Progenitor cell of endocrine pancreas (in vitro differentiated cells): Measurements from ENCODE around the gene PLD1. TPM values are rescaled to one million over a fixed set of nuclear protein-coding genes. Genes with fewer than 3 reads are reported as not detected.

Source experiments
- DNase-seq: peaks from one replicate; pipeline ENCODE4 v3.0.0; 2021; ENCODE audit warnings: low spot score; ENCODE audit not compliant: unreplicated experiment
- H3K27ac Mint-ChIP-seq: 2 replicates; pipeline ENCODE4 v1.8.0; 2021; ENCODE audit warnings: mild to moderate bottlenecking, moderate library complexity, mixed read lengths
- H3K27me3 Mint-ChIP-seq: 2 replicates; pipeline ENCODE4 v1.8.0; 2021; ENCODE audit warnings: mixed read lengths
- H3K36me3 Mint-ChIP-seq: 2 replicates; pipeline ENCODE4 v1.8.0; 2022; ENCODE audit warnings: mixed read lengths; ENCODE audit not compliant: insufficient read depth
- H3K4me1 Mint-ChIP-seq: 2 replicates; pipeline ENCODE4 v1.8.0; 2021; ENCODE audit warnings: low read depth, mixed read lengths
- H3K4me3 Mint-ChIP-seq: 2 replicates; pipeline ENCODE4 v1.8.0; 2021; ENCODE audit warnings: low read depth, mild to moderate bottlenecking, moderate library complexity, mixed read lengths
- H3K9me3 Mint-ChIP-seq: 2 replicates; pipeline ENCODE4 v1.8.0; 2021; ENCODE audit warnings: low read depth, mixed read lengths
- total RNA-seq: library from RNA; stranded (reverse); gene quantifications from 2 replicates; pipeline ENCODE4 v1.2.1, GENCODE V29; 2021
- TF ChIP-seq, protein P1 (sequence below): fragments of 200-600 bp; sonication (generic); IDR thresholded peaks from one replicate; pipeline ENCODE4 v1.5.0; 2021; ENCODE audit warnings: antibody characterized with exemption, mild to moderate bottlenecking; ENCODE audit not compliant: unreplicated experiment

Gene PLD1
- total RNA-seq, 1 donor from 2014 or later = 143 TPM

DNA sequence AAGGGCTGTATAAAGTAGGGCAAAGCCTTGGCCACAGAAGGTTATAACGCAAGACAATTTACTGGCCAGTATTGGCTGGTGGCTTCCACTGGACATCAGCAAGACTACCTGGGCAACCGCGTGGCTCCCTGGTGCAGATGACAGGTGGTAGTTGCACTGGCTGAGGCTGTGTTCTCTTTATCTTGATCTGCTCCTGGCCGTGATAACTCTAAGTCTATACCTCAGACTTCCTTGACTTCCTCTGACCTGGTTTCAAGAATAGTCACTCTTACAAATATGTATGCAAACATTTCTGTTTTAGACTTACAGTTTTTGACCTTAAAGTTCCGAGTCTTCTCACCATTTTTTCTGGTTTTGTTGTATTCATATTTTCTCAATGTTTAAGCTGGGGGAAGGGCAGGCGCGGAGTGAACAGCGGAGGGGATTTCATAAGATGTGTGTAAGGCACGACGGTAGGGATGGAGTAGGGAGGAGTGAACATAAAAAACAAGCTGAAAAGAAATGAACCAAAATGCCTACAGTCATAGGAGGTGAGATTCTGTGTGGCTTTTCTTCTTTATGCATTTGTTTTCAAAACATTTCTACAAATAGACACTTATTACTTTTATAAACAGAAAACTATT, 17.7 kb upstream of the PLD1 start:
- Mint-ChIP-seq H3K4me3 (no peak overlapping the region), H3K9me3 (no peaks in the 10 kb centered on the region), H3K36me3 (no peaks in the 10 kb centered on the region), H3K27me3 (no peaks in the 10 kb centered on the region), H3K4me1 (peaks cover 34% of the 10 kb centered on the region), H3K27ac (no peak overlapping the region)
- no peak for DNase-seq
- TF ChIP-seq, protein P1, sequence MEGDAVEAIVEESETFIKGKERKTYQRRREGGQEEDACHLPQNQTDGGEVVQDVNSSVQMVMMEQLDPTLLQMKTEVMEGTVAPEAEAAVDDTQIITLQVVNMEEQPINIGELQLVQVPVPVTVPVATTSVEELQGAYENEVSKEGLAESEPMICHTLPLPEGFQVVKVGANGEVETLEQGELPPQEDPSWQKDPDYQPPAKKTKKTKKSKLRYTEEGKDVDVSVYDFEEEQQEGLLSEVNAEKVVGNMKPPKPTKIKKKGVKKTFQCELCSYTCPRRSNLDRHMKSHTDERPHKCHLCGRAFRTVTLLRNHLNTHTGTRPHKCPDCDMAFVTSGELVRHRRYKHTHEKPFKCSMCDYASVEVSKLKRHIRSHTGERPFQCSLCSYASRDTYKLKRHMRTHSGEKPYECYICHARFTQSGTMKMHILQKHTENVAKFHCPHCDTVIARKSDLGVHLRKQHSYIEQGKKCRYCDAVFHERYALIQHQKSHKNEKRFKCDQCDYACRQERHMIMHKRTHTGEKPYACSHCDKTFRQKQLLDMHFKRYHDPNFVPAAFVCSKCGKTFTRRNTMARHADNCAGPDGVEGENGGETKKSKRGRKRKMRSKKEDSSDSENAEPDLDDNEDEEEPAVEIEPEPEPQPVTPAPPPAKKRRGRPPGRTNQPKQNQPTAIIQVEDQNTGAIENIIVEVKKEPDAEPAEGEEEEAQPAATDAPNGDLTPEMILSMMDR = no peak

DNA sequence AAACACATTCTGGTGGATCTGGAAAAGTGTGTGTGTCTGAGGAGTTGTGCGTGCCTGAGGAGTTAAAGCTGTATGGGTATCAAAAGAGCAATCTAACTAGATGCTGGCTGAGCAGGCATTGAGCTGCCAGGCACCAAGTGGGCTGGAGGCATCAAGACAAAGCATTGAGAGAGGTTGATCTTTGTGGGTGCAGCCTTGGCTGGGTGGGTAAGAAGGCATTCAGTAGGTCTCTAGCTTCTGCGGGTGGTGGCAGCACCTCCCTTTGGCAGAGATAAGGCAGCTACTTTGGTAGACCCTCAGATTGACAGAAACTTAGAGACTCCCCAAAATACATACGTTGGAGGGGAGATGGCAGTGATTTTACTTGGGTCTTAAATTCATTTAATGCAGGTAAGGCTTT, 17.1 kb upstream of the PLD1 start:
- DNase-seq = no peak
- TF ChIP-seq, protein P1 = no peak
- H3K27me3 Mint-ChIP-seq = no peaks in the 10 kb centered on the region
- H3K4me3 Mint-ChIP-seq = no peak overlapping the region
- H3K27ac Mint-ChIP-seq = no peak overlapping the region
- H3K4me1 Mint-ChIP-seq = peaks cover 39% of the 10 kb centered on the region
- no peaks in the 10 kb centered on the region for H3K36me3 Mint-ChIP-seq
- H3K9me3 Mint-ChIP-seq = no peaks in the 10 kb centered on the region

DNA sequence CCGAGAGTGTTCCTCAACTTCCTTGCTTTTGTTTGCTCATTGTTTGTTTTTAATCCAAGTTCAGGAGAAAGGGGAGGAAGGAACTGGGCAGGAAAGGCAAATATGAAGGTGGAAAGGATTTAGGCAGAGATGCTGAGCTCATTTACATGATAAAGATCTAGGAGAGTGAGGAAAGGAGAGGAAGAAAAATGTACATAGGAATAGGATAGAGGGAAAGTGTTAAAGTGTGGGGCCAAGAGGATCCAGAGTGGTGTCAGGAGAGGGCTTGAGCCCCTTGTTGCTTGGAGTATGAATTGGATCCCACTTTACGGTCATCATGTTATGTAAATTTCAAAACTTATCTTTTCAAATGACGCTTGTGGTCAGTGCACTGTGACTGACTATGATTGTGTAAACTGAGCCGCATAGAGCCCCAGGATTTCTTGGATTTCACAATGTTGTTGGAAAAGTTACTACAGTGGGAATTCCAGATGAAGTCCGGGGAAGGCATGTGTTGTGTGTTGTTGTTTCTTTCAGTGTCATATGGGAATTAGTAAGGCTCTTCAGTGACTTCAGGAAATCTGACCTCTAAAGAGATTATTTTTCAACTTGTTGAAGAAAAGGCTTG, 15.0 kb upstream of the PLD1 start:
- Mint-ChIP-seq H3K4me3 (no peak overlapping the region), H3K4me1 (peaks cover 49% of the 10 kb centered on the region), H3K9me3 (no peaks in the 10 kb centered on the region), H3K27ac (peak overlapping the region; percentile 18), H3K36me3 (no peaks in the 10 kb centered on the region), H3K27me3 (no peaks in the 10 kb centered on the region)
- TF ChIP-seq, protein P1 = no peak
- no peak for DNase-seq

DNA sequence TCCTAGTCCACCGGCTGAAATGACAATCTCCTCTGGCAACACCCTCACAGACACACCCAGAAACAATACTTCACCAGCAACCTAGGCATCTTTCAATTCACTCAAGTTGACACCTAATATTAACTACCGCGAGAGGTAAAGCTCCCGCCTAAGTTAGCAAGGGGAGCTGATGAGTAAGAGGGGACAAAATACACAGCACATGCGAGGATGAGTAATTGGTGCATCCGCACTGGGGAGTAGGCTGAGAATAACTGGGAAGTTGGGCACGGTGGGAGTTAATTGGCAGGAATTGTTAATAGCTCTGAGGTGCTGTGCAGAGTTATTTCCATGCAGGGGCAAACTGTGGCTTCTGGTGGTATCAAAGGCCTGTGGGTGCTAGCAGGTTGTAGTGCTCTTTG, 14.5 kb upstream of the PLD1 start:
- Mint-ChIP-seq H3K9me3 (no peaks in the 10 kb centered on the region), H3K4me3 (no peak overlapping the region), H3K27ac (peak overlapping the region; percentile 18), H3K36me3 (no peaks in the 10 kb centered on the region), H3K27me3 (no peaks in the 10 kb centered on the region), H3K4me1 (peaks cover 45% of the 10 kb centered on the region)
- TF ChIP-seq, protein P1 = no peak
- no peak for DNase-seq

DNA sequence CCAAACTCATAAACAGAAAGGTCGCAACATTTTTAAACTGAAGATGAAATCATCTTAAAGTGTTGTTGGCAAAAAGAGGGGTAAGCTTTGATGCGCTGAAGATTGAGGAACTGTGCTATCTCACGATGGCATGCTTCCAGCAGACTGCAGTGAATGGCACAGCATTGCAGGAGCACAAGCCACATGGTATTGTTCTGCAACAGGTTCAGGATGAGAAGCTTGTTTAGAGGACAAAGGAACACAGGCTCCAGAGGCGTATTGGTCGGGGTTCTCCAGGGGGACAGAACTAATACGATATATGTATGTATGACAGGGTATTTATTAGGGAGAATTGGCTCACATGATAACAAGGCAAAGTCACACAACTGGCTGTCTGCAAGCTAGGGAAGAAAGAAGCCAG, 13.8 kb upstream of the PLD1 start:
- Mint-ChIP-seq H3K9me3 (no peaks in the 10 kb centered on the region), H3K36me3 (no peaks in the 10 kb centered on the region), H3K27ac (no peak overlapping the region), H3K4me1 (peaks cover 42% of the 10 kb centered on the region), H3K27me3 (no peaks in the 10 kb centered on the region), H3K4me3 (no peak overlapping the region)
- no peak for DNase-seq
- TF ChIP-seq, protein P1 = no peak
